ENCODE measurements around the gene PSTK. TPM values are rescaled to one million over a fixed set of nuclear protein-coding genes. Genes with fewer than 3 reads are reported as not detected.

PSTK gene
- total and polyA plus RNA-seq, 9 of the 15 experiments (the other 6 are each of a cell fraction or from before 2014, with no cell fraction given): 13.2 to 49.7 (median 18.9) TPM

DNA sequence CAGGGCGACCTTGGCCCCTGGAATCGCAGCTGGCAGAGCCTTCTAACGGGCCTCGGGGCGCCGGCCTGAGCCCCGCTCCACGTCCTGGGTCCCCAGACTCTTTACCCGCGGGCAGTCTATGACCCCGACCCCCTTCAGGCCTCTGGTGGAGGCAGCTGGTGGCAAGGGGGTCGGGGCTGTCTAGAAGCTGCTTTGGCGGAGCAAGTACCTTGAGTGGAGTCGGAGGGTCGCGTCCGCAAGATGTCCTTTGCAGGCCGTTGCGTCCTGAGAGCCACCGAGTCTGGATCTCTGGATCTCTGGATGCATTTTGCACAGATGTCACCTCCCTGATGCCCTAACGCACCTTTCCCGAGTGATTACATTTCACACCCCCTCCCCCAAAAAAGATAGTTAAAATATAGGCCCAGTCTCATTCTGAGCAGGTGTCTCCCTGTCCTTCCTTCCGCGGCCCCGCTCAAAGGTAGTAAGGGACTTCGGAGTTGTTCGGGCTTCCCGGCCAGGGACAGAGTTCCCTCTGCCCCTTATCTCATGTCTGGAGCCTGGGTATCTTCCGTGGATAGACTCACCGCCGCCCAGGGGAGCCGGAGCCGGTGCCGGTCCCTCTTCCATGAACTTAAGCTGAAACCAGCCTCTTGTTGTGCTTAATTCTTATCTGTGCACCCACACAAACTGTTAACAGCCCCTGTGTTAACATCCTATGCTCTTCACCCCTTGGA is 29.1 kb downstream of the PSTK start (continued):
- TF ChIP-seq ZFX (CRISPR knock-in tag; IDR thresholded peaks at IDR 0.05) (no peak; the same call in 1 of the 2 replicates), ZNF124 (CRISPR knock-in tag; IDR thresholded peaks at IDR 0.05) (no peak), KDM4B (IDR thresholded peaks at IDR 0.05; ENCODE audit: borderline replicate concordance in 2 of 2, low read depth in 1 of 2) (no peak), EP300 (IDR thresholded peaks at IDR 0.05; ENCODE audit: low read length) (no peak), SIRT6 (IDR thresholded peaks at IDR 0.05; ENCODE audit: low read depth, low read length) (no peak)
- TF ChIP-seq, protein P1, sequence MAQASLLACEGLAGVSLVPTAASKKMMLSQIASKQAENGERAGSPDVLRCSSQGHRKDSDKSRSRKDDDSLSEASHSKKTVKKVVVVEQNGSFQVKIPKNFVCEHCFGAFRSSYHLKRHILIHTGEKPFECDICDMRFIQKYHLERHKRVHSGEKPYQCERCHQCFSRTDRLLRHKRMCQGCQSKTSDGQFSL (CRISPR knock-in tag; IDR thresholded peaks at IDR 0.05): no peak
- TF ChIP-seq, protein P1 (tag; IDR thresholded peaks at IDR 0.05): no peak
- TF ChIP-seq, protein P2, sequence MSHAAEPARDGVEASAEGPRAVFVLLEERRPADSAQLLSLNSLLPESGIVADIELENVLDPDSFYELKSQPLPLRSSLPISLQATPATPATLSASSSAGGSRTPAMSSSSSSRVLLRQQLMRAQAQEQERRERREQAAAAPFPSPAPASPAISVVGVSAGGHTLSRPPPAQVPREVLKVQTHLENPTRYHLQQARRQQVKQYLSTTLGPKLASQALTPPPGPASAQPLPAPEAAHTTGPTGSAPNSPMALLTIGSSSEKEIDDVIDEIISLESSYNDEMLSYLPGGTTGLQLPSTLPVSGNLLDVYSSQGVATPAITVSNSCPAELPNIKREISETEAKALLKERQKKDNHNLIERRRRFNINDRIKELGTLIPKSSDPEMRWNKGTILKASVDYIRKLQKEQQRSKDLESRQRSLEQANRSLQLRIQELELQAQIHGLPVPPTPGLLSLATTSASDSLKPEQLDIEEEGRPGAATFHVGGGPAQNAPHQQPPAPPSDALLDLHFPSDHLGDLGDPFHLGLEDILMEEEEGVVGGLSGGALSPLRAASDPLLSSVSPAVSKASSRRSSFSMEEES (CRISPR knock-in tag; IDR thresholded peaks at IDR 0.05): no peak

Data from K562 (cell line).